Frontal cortex (tissue), 4 donors: ENCODE data around the gene GBF1. TPM values are rescaled to one million over a fixed set of nuclear protein-coding genes. Genes with fewer than 3 reads are reported as not detected.

ENCODE experiments used
- DNase-seq, 2 donors: peaks; one replicate each; pipeline ENCODE4 v3.0.0; 2012; ENCODE audit warnings: low spot score in 2 of 2
- FAIRE-seq: peaks from 2 replicates; lab custom pipeline; 2012; peaks lifted over from hg19 to GRCh38; lab: Jason Lieb, UNC
- total RNA-seq: library from RNA; depleted of rRNA; stranded (reverse); fragments of >200 nt; gene quantifications from one replicate; pipeline ENCODE4 v1.2.3, GENCODE V29; 2014
- donor health status: control.
- donor health status: control.
- donor health status: control.

The GBF1 gene
- total RNA-seq, 1 donor from 2014 or later, result 14.7 TPM

GRCh38 chr10:102401342-102401654 is 156.0 kb downstream of the GBF1 start:
- FAIRE-seq, result no peak
- DNase-seq, result no peak

DNA sequence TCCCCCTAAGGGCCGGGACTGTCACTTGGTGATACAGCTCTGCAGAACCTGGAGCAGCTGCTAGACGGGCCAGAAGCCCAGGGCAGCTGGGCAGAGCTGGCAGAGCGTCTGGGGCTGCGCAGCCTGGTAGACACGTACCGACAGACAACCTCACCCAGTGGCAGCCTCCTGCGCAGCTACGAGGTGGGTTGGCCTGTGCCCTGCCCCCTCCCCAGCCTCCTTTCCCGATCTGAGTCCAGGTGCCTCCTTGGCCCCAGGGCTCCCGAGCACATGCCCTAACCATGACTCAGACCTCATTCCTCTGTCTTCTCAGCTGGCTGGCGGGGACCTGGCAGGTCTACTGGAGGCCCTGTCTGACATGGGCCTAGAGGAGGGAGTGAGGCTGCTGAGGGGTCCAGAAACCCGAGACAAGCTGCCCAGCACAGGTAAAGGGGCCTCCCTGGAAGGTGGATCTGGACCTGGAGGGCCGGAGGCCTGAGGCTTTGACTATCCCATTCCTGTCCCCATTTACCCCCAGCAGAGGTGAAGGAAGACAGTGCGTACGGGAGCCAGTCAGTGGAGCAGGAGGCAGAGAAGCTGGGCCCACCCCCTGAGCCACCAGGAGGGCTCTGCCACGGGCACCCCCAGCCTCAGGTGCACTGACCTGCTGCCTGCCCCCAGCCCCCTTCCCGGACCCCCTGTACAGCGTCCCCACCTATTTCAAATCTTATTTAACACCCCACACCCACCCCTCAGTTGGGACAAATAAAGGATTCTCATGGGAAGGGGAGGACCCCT is 156.6 kb downstream of the GBF1 start:
- DNase-seq (no peak), FAIRE-seq (no peak)

GRCh38 chr10:102402512-102402896 is 157.2 kb downstream of the GBF1 start:
- DNase-seq (no peak), FAIRE-seq (no peak)

DNA sequence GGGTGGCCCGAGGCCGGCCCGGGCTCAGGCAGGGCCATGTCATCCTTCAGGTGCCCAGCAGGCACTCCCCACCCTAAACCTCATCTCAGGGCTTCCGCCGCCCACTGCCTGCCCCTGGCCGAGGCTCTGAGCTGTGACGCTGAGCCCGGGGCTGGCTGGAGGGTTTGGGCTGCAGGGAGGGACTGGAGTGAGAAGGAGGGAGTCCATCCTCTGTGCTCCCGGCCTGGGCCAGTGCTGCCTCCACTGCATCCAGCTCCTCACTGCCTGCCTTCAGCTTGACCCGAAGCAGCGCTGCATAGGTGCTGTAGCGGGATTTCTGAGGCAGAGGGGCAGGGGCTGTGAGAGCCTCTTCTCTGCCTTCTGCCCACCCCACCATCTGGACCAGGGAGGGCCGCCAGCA is 157.8 kb downstream of the GBF1 start:
- DNase-seq, result no peak
- FAIRE-seq, result no peak

DNA sequence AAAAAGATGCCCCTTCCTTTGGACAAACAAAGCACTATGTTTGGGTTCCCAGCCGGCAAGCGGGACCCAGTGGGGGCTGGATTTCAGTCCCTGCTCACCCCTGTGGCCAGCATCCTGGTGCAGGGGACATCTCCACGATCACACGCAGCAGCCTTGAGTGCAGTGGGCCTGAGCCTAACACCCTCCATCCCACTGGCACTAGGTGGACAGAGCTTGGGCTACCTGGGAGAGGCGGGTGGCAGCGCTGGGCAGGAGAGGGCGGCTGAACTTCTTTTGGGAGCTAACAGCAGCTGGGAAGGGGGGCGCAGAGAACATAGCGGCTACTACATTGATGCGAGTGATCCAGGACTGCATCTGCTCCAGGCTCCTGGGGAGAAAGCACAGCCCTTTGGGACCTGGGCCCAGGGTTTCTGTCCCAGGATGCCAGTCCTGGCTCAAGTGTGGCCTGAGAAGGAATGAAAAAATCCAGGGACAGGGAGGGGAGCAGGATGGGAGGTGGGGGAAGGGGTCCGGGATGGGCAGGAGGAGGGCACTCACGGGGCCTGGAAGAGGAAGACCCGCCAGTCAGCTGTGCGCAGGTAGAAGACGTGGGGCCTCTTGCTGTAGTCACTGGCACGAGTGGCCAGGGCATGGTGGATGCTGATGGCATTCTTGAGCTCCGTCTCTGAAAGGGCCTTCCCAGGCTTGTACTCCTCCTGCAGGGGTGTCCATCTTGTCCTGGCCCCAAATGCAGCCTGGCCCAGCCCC is 159.2 kb downstream of the GBF1 start:
- DNase-seq (no peak), FAIRE-seq (no peak)

GRCh38 chr10:102405108-102405571 is 159.8 kb downstream of the GBF1 start:
- DNase-seq, result no peak
- no peak for FAIRE-seq

DNA sequence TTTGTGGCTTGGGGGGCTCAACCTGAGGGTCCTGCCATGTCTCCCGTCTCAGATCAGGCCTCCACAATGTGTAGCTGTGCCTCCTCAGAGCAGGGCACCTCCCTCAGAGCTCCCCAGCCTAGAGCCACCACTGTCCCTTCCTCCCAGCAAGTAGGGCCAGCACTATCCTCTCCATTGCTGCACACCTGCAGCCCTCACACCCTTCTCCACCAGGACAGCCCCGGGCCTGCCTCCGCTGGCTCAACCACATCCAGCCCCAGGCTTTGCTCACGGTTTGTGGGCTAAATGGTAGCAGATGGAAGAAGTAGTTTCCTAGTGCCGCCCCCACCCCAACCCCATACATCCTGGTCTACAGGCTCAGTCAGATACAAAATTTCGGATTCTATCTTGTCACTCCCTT is 160.3 kb downstream of the GBF1 start:
- FAIRE-seq (no peak), DNase-seq (no peak)

DNA sequence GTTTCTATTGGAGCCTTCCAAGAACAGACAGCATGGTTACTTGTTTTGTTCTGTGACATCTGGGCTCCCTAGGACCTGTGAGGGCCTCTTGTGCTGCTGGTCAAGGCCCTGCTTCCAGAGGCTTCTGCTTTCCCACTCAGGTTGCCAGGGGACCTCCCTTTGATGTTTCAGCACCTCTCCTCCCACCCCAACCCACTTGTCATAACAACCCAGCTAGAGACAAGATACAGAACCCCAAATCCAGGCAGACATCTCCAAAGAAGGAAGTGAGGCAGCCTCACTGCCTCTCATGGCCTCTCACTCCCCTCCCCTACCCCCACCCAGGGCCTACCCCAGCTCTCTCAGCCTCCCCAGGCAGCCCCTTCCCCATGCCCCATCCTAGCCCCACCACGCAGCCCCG is 161.5 kb downstream of the GBF1 start:
- DNase-seq, result peak in 1 of 2 donors; percentile 13
- no peak for FAIRE-seq

DNA sequence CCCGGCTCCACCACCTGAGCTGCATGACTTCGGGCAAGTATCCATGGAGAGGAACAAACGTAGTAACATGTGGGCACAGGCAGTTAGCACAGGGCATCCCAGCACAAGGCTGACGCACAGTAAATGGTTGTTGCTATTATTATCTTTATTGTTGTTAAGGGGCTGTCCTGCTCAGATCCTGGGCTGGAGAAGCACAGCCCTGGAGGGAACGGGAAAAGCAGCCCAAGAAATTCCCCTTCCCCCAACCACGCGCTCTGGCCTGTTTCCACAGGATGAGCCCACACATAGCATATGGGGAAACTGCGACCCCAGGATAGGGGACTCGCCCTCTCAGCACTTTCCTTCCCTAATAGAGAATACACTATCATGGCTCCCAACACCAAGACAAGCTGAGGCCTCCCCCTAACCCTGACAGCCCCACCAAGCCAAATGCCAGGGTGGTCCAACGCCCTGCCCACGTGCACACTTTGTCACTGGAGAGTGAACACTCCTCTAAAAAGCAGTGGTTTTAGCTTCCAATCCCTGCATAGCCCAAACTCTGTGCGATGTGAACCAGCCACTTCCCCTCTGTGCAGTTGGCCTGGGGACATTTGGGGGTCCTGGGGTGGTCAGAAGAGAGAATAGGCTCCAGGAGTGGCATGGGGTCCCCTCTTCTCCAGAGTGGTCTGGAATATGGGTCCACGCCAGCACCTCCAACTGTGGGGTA is 162.2 kb downstream of the GBF1 start:
- FAIRE-seq (no peak), DNase-seq (peak in 1 of 2 donors; percentile 24)

- DNase-seq, result peak; percentile 42 to 66
- no peak for FAIRE-seq
Measured at GRCh38 chr10:102408131-102408727, 162.9 kb downstream of the GBF1 start.

- FAIRE-seq (no peak), DNase-seq (peak; percentile 74 to 75)
Measured at GRCh38 chr10:102408728-102409603, 163.6 kb downstream of the GBF1 start.

DNA sequence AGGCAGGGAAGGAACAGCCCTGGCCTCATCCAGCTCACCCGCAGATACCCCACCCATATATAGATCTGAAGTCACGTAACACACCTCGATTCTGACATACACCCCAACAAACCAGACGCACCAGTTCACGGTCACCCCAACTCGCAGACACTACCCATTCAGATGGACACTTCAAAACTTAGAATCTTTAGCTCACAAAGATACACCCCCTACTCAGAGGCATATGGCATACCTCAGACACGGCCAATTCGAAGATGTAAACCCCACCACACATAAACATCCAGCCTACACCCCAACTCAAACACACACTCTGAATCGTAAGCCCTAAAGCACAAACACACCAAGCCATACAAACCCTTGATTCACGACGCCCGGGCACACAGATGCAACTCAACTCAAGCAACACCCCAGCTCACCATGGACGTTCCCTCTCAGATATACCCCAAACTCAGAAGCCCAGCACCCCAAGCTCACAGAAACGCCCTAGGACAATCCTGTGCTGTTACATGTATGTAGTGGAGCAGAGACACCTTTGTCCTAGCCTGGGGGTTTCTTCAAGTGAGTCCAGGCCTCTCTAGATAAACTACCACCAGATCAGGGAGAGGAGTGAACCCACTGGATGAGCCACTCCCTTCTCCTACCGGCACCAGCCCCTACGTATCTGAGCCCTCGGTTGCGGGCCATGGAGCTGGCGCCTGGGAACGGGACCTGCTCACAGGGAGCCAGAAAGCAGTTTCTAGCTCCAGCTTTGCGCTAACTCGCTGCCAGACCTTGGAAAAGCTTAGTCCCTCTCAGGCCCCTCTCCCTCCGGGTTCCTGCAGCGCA is 164.5 kb downstream of the GBF1 start:
- FAIRE-seq (no peak), DNase-seq (peak in 1 of 2 donors; percentile 51)

DNA sequence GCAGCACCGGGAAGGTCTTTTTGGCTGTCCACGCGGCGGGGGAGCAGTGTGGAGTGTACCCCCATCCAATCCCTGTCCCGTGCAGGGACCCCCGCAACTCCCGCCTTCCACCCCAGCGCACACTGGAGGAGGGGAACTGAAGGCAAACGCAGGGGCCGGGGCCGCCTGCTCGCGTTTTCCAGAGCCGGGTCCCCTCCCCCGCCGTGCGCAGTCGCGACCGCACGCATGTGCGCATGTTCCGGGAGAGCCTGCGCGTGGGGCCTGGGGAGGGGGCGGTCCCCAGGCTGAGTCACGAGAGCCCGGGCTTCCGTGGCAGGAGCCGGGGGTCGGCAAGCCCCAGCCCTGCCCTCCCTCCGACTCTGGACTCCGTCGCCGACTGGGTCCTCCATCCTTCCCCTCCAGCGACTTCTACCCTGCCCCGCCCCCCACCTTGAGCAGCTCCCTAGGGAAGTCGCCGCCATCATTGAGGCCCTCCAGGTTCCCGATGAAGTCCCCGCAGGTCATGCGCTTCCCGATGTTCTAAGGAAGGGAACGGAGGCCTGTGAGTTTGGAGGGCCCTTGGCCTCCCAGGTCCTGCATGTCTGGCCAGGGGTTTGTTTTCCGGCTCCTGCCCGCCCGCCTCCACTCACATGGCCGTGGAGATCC is 165.2 kb downstream of the GBF1 start:
- DNase-seq (peak; percentile 54 to 61), FAIRE-seq (no peak)

- DNase-seq, result peak in 1 of 2 donors; percentile 27
- FAIRE-seq, result no peak
Measured at GRCh38 chr10:102411341-102412255, 166.3 kb downstream of the GBF1 start.

- FAIRE-seq (no peak), DNase-seq (peak in 1 of 2 donors; percentile 12)
Measured at GRCh38 chr10:102412293-102412692, 167.0 kb downstream of the GBF1 start.

DNA sequence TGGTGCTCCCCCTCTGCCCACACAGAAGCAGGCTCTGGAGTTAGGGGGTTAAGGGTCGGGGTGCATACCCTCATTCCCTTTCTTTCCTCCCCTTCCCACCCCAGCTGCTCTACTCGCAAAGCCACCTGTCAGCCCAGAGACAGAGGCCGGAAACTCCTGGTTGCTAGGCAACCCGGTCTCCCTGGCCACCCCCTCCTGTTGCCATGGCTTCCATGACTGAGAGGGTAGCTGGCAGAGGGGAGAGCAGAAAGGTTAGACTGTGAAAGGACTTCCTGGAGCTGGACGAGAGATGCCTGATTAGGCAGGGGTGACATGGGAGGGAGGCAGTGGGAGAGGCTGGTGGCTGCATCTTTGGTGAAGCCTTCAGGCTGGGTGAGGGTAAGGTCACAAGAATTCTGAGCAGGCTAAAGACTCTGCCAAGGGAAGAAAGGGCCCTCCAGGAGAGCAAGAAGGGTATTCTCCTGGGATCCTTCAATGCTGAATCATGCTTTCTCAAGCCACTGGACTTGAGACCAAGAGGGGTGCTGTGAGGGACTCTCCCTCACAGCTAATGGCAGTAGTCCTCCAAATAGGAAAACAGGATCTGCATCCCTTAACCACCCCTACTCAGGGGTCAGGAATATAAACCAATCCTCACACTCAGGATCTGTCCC is 167.8 kb downstream of the GBF1 start:
- FAIRE-seq, result no peak
- DNase-seq, result peak; percentile 49 to 63
